DMS79 treated with DMSO at 0.1 percent for 48 hours (cell line): ENCODE results near the gene RNASE4.

Experiments used
- DNase-seq: peaks from one replicate; lab custom pipeline; 2025; lab: John Stamatoyannopoulos, UW

Gene RNASE4

DNA sequence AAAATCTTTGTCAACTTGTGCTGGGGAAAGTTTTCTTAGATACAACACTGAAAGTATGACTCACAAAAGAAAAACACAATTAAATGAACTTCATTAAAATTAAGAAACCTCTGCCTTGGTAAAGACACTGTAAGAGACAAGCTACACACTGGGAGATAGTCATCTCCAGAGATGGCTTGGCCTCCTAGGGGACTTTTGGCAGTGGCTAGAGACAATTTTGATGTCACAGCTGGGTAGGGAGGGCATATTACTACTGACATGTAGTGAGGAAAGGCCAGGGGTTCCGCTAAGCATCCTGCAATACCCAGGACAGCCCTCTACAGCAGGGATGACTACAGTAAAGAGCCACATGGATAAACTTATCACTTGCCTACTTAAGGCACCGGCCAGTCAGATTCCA lies 8.7 kb upstream of the RNASE4 start:
- DNase-seq = no peak

DNA sequence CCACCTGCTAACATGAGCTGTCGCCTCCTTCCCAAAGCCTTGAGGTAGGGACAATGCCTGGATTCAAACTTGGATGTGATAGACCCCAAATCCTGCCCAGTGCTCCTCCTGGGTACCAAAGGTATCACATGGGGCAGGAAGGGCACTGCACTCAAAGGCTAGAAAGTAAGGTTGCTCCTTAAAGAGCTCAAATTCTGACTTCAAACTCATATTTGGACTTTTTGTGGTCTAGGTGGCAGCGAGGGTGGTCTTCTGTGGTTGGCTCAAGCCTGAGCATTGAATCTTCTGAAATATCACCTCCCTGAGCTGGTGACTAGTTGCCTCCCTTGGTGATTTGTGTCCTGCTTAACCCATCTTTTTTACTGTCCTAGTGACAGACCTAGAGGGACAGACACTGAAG lies 8.3 kb upstream of the RNASE4 start:
- no peak for DNase-seq

GRCh38 chr14:20679907-20680306 lies 4.5 kb upstream of the RNASE4 start:
- no peak for DNase-seq

- no peak for DNase-seq
Measured at GRCh38 chr14:20680363-20680762, 4.0 kb upstream of the RNASE4 start.

DNA sequence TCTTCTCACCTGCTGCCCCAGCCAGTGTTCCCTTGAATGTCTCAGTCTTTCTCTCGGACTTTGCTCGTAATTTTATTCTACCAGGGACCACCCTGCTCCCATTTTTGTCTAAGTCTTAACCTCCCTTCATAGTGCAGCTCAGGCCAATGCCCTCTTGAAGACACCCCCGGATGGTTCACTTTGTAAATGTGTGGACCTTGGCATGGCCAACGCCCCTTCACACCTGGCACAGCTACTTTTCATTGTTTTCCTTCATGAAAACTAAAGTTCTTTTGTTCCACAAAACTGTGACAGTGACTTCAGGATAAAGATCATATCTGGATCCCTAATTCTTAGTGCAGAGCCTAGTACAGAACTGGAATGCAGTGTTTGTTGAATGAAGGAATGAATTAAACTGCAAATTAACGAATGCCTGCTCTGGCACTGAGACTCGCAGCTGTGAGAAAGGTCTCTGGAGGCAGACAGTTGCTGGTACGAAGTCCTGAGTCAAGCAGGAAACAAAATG lies 3.5 kb upstream of the RNASE4 start:
- DNase-seq = no peak

DNA sequence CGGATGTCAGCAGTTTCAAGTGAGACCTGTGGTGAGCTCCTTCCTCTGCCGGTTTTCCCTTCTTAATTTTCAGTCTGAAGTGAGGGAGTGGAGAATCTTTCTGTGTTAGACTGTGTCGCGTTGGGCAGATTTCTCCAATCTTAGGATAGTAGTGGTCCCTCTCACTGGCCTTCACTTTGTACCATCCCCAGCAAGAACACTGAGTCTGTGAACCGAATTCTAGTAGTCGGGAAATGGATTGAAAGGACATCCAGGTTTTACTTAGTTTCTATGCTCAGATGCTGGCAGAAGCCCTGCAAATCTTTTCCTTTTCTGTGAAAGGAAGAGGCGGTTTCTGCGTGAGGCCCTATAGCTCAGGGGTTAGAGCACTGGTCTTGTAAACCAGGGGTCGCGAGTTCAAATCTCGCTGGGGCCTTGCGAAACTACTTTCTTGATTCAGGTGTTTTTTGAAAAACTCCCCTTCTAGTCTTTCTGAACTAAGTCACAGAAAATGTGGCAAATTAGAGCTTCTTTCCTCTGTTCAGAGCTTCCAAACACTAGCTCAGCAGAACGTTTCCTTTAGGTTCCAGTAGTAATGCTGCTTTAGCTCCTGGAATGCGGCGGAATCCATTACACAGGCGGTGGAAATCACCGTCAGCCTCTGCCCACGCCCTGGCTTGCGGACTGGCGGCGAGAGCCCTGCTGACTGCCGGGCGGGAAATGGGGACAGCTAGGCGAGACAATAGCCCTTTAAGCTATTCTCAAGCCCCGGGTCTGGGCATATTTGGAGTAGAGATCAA lies 2.8 kb upstream of the RNASE4 start:
- peak; percentile 74 for DNase-seq

GRCh38 chr14:20682127-20682434 lies 2.3 kb upstream of the RNASE4 start:
- DNase-seq = no peak

DNA sequence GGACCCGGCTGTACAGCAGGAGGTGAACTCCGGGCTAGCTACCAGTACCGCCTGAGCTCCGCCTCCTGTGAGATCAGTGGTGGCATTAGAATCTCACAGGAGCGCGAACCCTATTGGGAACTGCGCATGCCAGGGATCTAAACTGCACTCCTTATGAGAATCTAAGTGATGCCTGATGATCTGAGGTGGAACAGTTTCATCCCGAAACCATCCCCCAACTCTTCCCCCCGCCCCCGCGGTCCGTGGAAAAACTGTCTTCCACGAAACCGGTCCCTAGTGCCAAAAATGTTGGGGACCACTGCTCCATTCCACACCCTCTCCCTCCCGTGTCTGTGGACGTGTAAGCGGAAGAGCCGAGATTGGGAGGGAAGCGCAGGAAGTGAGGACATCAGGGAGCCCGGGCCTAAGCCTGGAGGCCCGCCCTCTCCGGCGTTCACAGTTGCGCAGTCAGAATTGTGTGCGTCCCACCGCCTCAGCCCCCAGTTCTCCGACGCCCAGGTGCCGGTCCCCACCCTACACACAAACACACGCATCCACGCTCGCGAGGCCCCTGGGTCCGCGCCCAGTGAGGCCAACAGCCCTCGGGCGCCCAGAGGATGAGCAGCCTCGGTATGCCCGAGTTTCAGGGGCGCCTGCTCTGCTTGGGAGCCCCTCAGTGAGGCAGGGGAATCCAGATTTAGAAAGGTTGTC lies 1.8 kb upstream of the RNASE4 start:
- peak; percentile 94 for DNase-seq

DNA sequence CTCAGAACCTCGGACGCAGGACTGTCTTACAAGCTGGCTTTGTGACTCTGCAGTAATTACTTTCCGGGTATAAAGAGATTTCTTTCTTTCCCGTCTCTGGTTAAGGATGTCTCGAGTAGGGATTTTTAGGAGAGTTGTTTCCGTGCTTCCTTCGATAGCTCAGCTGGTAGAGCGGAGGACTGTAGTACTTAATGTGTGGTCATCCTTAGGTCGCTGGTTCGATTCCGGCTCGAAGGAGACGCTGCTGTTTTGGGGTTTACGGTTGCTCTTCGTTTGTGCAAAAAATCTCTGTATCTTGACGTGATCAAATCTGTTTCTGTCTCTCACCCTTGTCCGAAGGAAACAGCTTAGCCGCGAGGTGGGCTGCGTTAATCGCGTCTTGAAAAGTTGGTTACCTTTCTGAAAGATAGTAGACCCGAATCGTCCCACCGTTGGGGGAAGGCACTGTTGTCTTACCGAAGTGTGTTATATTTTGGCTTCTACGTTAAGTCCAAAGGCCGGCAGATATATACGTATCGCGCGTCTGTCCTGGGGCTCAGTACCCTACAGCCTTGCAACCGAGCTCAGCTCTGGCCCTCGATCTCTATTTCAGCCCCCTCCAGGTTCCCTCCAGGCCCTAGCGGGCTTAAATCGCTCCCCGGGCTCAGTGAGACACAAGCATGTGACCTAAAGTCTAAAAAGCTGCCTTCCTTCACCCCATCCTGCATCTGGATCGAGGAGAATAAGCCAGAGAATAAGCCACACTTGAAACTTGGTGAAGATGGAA lies 1.1 kb upstream of the RNASE4 start:
- peak; percentile 90 for DNase-seq

DNA sequence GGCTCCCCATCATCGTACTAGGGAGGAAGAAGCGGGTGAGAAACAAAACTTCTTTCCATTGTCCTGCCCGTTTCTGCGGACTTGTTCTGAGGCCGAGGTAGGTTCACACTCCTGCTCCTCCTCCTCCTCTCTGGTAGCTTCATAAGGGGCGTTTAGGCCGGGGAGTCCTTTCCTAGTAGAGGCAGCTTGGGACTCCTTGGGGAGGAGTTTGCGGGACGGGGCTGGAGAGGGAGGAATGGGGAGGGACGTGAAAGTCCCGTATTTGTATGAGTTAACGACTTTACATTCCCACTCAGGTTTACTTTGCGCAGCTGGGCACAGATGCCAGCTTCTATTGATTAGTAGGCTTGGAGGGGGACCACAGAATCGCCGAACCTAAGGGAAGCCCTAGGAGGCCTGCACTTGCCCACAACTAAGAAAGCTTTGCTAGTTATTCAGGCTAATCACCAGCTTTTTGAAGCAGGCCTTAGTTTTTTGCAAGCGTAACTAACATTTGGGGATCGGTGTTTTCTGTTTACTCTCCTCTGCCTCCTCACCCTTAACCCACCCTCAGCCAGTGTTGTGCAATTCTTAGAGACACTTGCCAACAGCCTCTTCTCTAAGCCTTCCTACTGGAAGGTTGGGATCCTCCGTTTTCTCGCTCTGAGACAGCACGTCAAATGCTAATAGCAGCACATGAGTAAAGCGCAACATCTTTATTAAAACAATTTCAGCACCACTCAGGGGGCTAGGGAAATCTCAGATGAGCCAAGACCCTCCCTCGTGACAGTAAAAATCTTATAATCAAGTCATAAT lies 499 bp downstream of the RNASE4 start:
- peak; percentile 30 for DNase-seq

DNA sequence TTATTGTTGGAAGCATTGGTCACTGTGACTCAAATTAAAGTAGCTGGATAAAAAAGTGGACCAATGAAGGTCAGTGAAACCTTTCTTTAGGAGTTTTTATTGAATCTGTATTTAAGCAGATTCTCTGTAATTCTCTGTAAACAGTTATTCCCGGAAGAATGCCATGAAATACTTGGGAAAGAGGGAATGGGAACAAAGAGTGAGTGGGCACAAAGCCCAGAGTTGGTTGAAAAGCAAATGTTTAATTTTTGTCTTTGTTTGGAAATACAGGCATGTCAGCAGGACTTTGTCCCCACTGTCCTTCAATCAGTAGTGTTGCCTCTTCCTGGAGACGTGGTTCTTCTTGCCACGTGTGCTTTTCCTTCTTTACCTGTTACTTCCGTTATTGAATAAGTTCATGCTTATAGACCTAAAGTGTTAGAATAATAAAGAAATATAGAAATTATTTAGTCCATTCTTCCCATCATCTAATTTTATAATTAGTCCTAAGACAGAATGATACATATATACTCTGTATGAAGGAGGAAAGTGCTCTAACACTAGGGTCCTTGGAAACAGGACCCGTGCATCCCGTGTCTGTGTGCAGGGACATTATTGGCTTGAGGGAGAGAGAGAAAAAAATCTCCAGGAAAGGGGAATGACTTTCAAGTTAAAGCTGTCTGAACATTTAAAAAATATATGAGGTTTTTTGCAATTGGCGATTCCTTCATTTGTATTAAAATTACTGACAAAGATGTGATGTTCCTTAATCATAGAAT lies 2.2 kb downstream of the RNASE4 start:
- DNase-seq = no peak

DNA sequence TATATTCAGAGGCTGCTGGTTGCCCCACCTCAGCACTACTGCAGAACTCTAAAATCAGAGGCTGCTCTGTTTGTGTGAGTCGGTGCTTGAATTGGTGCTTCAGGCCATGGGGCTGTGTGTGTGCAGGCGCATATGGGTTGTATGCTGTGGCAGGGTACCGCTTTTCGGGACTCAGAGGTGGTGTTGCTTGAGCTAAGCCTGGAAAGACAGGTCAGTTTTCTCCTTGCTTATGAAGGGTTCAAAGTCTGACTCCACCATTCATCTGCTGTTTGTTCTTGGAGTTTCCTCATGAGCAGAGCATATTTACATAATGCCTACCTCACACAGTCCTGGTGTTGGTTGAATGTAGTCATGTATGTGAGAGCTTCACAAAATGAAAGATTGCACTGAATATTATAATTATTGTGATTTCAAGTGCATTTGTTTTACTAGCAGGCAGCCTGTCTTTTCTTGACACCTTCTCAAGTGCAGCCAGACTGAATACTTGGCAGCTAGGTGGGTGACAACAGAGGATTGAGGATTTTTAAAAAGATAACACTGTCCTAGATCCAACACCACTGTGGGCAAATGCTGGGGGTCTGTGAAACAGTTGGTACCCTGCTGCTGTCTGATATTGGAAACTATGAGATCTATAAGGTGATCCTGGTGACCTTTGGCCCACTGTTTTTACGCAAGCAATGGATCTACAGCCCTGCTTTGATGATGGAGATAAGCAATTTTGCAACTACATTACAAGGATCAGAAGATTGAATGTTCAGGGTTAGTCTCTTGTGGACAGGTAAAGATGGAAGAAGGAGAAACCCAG lies 3.2 kb downstream of the RNASE4 start:
- no peak for DNase-seq

GRCh38 chr14:20688167-20688839 lies 3.9 kb downstream of the RNASE4 start, which contains the start of gene ANG:
ANG (plus strand) TSS chr14:20688764; CDS start chr14:20693565, 4,801 bp downstream.
- DNase-seq = no peak

- DNase-seq = peak; percentile 86
Measured at GRCh38 chr14:20690848-20691640, 6.7 kb downstream of the RNASE4 start.

GRCh38 chr14:20692116-20692751 lies 7.9 kb downstream of the RNASE4 start:
- no peak for DNase-seq

- DNase-seq = no peak
Measured at GRCh38 chr14:20696764-20697163, 12.4 kb downstream of the RNASE4 start.

DNA sequence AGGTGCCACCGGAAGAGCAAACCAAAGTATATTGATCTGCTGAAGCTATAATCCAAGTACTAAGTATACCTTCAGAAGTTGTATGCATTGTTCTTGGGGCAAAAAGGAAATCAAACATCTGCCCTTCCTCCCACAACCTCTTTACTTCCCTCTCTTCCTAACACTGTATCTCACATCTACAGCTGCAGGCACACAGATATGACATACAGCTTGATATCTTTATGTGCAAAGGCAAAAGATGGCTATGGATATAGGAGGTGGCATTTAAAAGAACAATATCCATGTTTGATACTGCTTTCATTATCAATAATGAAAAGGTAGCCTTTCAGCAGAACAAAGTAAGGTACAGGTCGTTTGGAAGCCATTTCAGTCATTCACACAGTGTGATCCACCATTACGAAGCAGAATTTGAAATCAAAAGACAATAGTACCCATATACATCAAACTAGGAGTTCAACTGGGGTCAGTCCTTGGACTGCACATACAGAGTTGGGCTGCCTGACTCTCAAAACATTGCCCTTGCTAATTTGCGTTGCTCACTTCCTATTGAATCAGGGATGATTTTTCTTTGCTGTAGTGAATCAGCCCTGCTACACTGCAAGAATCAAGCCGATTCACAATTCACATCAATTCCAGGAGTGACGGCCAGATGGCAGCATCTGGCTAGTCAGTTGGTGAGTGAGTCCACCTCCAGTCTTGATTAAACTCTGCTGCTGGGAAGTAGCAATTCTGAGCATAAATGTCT lies 13.1 kb downstream of the RNASE4 start:
- peak; percentile 38 for DNase-seq

- DNase-seq = no peak
Measured at GRCh38 chr14:20698018-20698329, 13.6 kb downstream of the RNASE4 start.
